Dermis microvascular lymphatic vessel endothelial cell (primary cell): ENCODE results near the gene MAN1C1. TPM values are rescaled to one million over a fixed set of nuclear protein-coding genes. Genes with fewer than 3 reads are reported as not detected.
"Not testable (repeated sequence)": the region's sequence is repeated elsewhere in the genome, so short reads cannot be mapped to it uniquely, and the experiment has no call there.

Experiments used
- DNase-seq, 2 donors: peaks; one replicate each; pipeline versions ENCODE4 v3.0.0 to v3.0.0-alpha.2; 2010; ENCODE audit warnings: low read depth in 2 of 2
- total RNA-seq: library from RNA; depleted of rRNA; stranded (reverse); fragments of >200 nt; gene quantifications from 2 replicates; pipeline ENCODE4 v1.2.1, GENCODE V29; 2014

The MAN1C1 gene
- total RNA-seq, 1 donor from 2014 or later = 0.26 TPM

DNA sequence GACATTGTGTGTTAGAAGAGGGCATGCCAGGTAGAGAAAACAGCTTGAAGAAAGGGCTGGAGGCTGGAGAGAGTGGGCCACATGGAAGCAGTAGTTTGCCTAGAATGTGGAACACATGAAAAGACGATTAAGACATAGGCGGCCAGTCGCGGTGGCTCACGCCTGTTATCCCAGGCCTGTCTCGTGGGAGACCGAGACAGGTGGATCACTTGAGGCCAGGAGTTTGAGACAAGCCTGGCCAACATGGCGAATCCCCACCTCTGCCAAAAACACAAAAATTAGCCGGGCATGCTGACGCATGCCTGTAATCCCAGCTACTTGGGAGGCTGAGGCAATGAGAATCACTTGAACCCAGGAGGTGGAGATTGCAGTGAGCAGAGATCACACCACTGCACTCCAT lies 118.4 kb downstream of the MAN1C1 start:
- DNase-seq = not testable (repeated sequence)

DNA sequence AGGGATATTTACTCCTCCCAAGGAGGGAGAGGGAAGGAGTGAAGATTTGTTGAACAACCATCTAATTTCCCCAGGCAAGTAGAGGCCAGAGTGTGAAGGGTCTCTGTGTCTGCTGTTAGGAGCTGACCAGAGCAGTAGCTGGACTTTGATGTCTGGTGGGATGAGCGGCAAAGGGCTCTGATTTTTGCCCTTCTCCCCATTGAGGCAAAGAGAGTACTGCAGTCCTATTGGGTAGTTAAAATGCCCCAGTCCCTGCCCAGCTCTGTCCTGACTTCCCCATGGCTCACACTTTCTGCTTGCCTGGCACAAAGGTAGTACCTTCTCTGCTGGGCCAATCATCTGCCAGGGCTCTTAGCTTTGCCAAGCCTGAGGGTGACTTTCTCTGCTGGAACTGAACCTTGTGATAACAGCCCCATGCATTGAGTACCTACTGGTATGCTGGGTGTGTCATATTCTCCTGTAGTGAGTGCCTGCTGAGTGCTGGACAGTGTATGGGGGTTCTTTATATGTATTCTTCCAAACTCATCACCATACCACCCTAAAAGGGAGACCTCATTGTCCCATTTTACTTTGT lies 119.5 kb downstream of the MAN1C1 start:
- no peak for DNase-seq

DNA sequence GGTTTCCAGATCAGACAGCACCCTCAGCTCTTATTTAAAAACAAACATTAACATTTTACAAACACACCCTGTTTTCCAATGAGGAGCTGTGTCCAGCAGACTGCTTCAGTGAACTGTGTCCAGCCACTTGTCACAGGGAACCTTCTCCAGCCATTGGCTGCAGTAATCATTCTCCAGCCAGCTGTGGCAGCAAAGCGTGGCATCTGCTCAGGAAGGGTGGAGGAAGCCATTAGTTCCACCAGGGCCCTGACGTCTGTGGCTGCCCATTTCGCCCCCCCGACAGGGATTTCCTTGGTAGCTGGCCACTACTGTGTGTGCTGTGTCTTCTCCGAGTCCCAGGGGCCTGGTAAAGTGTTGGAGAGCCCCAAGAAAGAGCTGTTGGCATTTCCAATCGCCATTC lies 120.5 kb downstream of the MAN1C1 start:
- DNase-seq = peak; percentile 27

DNA sequence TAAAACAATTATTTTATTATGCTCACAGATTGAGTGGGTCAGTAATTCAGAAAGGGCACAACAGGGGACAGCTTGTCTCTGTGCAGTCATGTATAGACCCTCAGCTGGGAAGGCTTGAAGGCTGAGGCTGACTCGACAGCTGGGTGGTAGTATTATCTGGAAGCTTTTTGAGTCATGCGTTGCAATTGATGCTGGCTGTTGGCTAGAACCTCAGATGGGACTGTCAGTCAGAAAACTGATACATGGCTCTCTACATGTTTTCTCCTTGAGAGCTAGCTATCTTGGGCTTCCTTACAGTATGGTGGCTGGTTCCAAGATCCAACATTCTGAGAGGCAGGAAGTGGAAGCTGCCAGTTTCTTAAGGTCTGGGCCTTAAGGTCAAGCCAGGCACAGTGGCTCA lies 121.9 kb downstream of the MAN1C1 start:
- no peak for DNase-seq

DNA sequence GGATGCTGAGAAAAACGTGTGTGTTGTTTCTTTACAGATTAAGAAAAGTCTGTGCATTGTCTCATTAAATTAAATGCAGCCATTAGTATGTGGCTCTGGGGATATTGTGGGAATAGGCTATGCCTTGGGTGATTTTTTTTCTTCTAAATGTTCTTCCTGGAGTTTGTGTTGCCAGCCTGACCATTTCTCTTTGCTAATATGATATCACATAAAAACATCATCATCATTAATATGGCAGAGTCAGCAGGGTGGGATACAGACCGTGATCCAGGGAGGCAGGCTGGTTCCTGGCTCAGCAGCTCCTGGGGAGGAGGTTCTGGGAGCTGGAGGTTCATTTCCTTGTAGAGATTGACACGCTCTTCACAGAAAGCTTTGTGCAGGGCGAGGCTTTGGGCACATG lies 122.8 kb downstream of the MAN1C1 start:
- no peak for DNase-seq

DNA sequence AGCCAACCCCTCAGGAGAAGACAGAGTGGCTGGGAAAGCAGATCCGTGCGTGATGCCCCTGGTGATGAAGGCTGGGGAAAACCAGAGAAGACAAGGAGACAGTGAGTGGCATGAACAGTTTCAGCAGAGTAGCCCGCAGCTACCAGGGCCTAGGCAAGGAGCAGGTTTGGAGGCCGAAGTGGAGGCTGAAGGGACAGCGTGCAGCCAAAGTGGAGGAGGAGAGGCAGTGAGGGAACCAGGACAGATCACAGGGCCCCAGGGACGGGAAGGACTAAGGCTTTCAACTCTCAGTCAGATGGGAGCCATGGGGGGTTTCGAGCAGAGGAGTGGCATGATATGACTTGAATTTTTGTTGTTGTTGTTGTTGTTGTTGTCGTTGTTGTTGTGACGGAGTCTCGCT lies 123.5 kb downstream of the MAN1C1 start:
- DNase-seq = no peak

DNA sequence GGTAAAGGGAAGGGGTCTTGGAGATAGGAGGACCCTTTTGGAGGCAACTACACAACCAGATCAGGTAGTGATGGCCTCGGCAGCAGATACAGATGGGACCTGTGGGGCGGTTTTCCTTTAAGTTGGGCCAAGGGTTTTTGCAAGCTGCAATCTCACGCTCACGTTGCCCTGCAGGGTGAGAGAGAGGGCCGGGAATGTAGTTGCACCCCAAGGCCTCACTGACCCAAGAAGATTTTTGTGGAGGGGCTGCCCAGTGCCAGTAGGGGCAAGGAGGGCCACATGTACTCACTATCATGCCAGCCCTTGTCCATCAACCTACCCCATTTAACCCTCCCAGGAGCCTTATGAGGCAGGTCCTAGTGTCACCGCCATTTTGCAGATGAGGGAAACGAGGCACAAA lies 125.7 kb downstream of the MAN1C1 start:
- DNase-seq = no peak

DNA sequence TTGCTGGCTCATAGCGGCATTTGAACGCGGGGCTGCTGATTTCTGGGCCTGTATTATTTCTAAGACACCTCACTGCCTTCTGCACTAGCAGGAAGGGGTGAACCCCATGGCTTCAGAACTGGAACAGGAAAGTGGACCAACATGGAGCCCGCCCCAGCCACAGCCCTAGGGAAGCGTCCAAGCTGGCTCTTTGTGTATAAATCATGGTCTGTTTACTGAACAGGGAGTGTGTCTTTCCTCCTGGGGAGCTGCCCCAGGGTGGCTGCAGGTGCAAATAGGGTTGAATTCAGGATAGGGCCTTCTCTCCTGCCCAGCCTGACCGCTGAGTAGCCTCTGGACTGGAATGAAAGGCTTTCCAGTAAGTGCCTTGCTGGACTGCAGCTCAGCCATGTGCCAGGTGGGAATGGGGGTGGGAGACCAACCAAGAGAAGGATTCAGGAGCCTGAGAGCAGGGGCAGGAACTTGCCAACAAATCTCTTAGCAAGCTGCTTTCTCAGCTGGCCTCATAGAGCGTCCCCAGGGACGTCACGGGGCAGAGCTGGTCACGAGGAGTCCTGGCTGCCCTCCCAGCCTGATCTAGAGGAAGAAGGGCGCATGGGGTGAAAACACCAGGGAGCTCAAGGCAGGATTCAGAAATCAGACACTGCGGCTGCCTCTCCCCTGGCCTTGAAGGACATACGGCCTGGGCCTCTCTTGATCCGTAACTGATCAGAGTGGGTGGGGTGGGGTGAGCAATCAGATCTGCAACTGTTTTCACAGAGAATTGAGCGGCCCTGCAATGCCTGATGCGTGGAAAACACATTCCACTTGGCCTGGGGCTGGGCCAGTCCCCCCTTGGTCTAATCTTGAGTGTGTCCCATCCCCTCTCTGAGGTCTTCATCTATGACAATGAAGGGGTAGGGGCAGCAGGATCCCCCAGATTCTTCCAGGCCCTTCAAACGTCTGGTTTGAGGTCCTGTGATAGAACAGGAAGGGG lies 126.9 kb downstream of the MAN1C1 start:
- DNase-seq = peak in 1 of 2 donors; percentile 76

DNA sequence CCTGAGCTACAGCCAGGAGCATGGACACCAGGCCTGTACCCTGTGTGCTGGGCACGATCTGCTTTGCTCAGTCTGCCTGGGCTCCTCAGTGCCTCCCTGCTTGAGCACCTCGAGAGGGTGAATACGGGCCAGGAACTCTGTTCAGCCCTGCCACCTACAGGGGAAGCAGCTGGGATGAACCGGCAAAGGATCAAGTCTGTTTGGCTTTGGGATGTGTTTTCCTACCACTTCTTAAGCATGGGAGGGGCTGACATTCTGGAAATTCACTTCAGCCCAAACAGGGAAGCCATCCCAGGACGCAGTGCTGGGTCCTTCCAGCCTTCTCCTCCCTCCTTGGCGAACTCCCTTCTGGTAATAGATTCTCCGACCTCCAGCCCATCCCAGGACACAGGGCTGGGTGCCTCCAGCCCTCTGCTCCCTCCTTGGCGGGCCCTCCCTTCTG lies 127.6 kb downstream of the MAN1C1 start:
- DNase-seq = peak in 1 of 2 donors; percentile 43

DNA sequence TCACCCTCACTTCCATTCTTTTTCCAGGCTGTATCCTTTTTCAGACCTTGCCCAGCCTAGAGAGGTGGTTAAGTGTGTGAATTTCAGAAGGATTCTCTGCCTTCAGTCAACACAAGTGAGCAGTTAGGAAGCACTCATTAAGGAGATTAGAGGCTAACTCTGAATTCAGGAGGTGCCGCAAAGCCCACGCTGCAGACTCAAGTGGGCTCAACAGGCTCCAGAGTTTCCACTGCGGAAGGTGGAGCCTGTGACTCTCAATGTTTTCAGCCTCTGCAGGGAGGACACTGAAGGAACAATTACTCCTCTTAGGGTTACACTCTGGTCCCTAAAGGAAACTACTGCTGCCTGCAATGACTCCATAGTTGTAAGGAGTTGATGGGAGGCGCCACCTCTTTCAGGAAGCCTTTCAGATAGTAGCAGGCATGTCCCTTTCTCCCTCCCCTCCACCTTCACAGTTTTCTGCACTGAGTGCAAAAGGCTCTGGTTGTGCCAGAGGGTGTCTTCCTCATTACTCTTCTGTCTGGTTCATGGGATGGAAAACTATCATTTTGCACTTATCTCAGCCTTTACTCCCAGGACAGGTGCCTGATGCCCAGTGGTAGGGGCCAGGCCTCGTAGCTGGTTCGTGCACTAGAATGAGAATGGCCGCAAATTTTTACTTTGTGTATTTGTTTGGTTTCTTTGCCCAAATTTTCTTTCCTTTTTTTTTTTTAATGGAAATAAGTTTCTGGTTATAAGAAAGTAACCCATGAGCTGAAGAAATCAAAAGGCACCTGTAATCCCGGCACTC lies 128.2 kb downstream of the MAN1C1 start:
- DNase-seq = no peak

DNA sequence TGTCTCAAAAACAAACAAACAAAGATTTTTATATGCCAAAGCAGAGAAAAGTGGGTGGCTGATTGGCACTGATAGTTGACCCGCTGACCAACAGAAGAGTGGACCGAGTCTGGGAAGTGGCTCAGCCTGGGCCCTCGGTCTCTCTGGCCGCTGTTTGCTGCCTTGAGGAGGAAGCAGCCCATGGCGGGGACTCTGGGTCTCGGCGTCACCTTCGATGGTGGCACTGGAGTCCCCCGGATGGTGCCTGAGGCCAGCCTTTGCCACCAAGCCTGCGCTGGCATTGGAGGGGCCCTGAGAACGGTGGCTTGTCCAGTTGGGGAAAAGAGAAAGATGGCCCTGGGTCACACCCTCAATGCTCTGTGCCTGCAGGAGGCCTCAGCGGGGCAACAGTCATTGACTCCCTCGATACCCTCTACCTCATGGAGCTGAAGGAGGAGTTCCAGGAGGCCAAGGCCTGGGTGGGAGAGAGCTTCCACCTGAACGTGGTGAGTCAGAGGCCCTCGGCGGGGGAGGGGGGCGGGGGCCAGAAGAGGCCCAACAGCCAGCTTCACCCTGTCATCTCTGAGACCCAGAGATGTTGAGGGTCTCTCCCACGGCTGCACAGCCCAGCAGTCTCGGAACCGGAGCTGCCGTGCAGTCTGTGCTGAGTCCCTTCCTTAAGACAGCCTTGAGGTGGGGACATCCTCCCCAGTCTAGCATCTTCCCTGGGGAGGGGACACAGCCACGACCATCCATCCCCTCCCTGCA lies 129.9 kb downstream of the MAN1C1 start:
- DNase-seq = no peak

DNA sequence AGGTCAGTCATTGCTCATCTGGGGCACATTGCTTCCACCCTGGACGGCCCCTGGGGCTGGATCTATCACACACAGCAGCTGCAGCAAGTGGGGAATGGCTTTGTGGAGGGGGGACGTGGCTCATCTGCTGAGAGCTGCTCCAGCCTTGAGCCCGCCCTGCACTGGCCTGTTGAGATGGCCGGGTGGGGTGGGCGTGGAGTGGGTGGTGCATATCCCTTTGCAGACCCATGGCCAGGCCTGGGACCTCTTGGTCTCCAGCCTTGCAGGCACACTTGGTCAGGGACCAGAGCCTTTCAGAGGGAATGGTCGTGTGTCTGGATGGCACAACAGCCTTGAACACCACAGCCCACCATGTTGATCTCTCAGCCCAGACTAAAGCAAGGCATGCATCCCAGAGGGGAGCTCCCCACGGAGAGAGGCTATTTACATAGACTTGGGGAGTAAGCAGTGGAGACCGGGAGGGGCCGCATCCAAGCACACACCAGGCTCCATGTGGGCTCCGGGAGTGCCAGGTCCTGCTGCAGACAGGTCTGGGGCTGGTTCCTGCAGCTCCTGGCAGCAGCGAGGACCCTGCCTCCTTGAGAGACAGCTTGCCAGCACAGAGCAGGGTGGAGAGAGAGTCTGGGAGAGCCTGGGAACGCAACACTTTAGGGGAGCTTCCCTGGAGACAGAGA lies 130.6 kb downstream of the MAN1C1 start:
- no peak for DNase-seq

DNA sequence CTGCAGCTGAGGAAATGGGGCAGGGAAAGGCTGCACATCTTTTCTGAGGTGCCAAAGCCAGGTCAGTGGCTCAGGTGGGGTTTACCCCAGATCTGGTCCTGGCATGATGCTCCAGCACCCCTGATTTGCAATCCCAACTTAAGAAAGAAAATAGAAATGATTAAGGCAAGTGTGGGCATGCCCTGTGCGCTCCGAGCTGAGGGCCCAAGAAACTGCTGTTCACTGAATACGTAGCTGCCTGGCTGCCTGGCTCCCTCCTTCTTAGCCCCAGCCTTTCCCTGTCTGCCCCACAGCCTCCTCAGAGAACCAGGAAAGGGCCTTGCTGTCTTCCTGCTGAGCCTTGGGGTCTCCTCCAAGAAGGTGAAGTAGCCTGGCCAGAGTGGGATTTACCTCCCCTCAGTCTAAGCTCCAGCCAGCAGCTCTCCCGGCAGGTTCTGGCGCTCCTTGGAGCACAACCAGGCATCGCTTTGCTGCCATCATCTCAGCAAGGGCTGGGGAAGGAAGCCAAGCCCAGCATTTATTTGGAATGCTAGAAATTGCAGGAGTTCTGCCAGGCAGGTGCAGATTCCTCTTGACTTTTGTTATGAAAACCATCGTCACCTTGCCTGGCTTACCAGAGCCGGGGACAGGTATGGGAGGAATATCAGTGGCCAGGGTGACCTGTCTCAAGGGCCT lies 132.1 kb downstream of the MAN1C1 start:
- no peak for DNase-seq

DNA sequence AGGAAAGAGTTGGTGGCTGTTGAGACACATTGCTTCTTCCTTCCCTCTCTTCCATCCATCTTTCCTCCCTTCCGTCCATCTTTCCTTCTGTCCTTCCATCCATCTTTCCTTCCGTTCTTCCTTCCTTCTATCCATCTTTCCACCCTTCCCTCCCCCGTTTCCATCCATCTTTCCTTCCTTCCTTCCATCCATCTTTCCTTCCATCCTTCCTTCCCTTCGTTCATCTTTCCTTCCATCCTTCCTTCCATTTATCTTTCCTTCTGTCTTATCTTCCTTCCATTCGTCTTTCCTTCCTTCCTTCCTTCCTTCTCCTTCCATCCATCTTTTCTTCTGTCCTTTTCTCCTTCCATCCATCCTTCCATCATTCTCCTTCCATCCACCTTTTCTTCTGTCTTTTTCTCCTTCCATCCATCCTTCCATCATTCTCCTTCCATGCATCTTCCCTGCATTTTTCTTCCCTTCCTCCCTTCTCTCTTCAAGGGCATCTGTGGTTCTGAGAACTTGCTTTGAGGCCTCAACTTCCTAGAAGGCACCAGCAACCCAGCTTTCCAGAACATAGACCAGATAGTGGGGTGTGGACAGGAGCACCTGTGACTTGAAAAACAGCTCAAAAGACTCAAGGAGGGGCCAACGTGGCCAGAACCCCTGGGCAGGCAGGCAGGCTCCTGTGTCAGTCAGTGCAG lies 134.5 kb downstream of the MAN1C1 start:
- DNase-seq = no peak

DNA sequence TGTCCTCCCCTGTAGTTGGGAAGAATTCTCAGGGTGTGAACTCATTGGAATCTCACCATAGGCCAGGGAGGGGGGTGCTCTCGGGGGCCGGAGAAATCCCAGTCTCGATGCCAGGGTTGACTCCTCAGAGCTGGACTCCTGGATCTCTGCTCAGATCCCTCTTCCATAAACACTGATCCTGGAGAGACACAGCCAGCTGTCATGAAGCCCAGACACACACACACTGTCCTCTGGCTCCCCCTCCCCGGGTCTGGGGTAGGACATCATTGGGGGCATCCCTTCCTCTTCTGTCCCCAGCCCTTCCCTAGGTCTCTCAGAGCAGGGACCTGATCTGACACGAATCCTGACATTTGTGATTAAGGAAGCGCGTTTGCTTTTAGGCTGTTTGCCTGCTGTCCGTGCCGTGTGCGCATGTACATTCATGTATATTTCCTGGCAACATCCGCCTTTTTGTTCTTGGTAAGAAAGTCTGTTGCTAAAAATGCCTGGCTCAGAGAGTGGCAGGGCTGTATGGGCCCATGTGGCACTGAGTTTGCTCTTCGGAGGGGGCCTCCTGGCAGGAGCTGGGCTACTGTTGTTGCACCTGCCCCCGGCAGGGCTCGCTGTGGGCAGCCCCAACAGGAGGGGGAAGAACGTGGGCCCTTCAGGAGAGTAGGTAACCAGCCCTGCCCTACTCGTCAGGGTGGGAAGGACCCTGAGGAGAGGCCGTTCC lies 138.0 kb downstream of the MAN1C1 start:
- DNase-seq = peak in 1 of 2 donors; percentile 33

DNA sequence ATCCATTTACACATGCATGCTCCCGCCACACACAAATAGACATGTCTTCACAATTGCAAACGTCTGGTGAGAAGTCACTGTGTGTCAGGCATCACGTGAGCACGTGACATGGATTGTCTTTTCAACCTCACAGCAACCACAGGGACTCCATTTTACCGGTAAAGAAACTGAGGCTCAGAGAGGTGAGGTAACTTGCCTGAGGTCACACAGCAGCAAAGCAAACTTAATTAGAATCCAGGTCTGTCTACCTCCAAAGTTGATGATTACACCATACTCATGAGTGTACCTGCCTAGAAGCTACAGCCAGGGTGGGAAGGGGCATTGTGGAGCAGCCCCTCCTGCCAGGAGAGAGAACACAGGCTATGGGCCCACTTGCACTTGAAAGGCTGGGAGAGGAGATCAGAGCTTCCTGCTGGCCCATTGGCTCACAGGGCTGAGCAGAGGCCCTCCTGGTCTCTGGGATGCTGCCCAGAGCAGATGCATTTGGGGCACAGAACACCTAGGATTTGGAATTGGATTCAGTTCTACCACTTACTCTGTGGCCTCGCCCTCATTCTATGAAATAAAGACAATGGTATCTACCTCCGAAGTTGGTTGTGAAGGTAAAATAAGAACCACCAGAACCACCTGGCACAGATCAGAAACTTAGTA lies 139.0 kb downstream of the MAN1C1 start:
- no peak for DNase-seq

DNA sequence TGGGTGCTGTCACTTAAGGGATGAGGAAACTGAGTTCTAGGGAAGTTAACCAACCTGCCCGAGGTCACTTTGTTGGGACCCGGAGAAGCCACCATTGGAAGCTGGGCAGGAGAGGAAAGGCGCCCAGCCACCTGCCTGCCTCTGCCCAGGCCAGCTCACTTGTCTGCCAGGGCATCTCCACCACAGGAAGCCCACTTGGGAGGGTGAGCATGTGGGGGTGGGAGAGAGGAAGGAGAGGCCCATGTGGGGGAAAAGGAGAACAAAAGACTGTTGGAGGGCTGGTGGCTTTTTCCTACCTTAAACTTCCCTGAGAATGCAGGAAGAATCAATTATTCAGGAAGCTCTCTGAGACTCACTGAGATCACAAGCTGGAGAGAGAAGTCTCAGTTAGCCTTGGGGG lies 139.6 kb downstream of the MAN1C1 start:
- DNase-seq = no peak

DNA sequence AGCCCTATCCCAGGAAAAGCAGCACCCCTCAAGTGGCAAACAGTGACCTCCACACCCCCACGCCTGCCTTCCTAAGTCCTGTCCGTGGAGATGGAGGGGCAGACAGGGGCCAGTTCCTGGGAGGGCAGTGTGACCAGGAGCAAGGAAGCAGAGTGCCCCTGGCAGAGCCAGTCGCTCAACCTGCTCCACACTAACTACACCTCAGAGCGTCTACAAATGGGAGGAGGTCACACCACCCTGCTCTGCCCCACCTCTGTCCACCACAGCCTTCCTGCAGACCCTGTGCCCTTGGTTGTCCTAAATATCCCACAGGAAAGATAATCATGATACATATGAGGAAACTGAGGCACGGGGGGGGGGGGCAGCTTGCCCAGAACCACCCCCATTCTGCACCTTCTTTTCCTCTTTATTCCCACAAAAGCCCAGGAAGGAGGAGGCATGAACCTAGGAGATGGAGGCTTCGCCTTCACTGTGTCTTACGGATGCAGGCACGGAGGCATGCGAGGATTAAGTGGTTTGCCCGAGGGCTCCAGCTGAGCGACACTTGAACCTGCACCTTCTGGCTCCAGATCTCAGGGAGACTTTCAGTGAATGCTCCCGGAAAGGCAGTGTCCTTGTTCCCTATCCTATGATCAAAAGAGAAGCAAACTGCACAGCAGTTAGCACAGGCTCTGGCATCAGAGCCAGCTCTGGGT lies 140.7 kb downstream of the MAN1C1 start:
- no peak for DNase-seq
